ENCODE data around the gene PIWIL1.

The PIWIL1 gene

DNA sequence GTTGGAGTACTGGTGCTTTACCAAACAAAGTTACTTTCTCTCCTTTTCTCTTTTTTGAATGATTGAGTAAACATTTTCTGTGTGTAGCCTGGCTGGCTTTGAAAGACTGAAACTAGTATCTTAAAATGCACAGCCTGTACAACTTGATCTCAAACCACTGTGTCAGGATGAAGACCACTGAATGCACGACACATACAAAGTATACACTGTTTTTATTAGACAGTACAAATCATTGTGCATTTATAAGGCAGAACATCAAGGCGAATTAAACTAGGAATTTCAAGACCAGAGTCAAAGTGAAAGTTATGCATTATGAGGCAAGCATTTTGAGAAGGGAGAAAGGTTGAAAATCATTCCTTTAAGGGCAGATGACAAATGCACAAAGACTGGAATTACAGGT lies 59.0 kb downstream of the PIWIL1 start:
- DNase-seq (ENCODE audit: low read depth) = no peak
- no peak overlapping the region for H3K4me3 ChIP-seq (ENCODE audit: control insufficient read depth, low read depth, low read length)
- no peak for TF ChIP-seq CTCF (IDR thresholded peaks at IDR 0.05; ENCODE audit: control insufficient read depth, insufficient read depth, low read depth, low read length, missing control alignments)

GRCh38 chr12:130398100-130398848 lies 60.6 kb downstream of the PIWIL1 start:
- TF ChIP-seq CTCF (IDR thresholded peaks at IDR 0.05; ENCODE audit: control insufficient read depth, insufficient read depth, low read depth, low read length, missing control alignments) = no peak
- H3K4me3 ChIP-seq (ENCODE audit: control insufficient read depth, low read depth, low read length) = no peak overlapping the region
- no peak for DNase-seq (ENCODE audit: low read depth)

DNA sequence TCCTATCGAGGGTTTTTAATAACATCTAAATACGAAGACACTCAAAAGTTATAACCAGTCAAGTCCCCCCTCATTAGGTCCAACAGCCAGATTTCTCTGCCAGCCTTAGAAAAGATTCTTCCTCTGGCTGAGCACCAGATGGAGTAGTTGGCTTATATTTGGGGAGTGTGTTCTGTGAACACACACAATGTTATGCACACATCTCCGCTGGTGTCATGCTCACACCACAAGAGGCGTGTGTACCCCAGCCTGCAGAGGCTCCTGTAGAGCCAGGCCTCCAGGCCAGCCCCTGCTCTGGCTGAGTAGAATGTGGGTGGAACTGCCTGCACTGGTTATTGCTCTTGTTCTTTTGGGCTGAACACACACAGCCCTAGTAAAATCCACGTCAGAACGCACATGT lies 64.0 kb downstream of the PIWIL1 start:
- no peak for TF ChIP-seq CTCF (IDR thresholded peaks at IDR 0.05; ENCODE audit: control insufficient read depth, insufficient read depth, low read depth, low read length, missing control alignments)
- DNase-seq (ENCODE audit: low read depth) = no peak
- no peak overlapping the region for H3K4me3 ChIP-seq (ENCODE audit: control insufficient read depth, low read depth, low read length)

DNA sequence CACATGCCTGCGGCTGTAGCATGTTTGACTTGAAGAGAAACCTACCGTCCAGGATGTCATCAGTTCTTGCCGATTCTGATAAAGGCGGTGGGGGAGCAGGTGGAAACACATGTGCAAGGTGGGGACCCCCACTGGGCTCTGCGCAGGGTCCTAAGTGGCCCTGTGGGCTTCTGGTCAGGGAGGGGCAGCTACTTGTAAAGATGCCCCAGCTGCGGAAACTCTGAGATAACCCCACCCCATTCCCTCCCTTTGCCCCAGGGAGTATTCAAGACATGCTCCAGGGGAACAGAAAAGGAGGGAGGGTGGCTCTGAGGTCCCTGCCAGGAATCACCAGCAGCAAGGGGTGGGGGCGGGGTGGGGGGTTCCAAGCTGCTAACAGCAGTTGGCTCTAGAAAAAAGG lies 67.6 kb downstream of the PIWIL1 start:
- H3K4me3 ChIP-seq (ENCODE audit: control insufficient read depth, low read depth, low read length) = no peak overlapping the region
- TF ChIP-seq CTCF (IDR thresholded peaks at IDR 0.05; ENCODE audit: control insufficient read depth, insufficient read depth, low read depth, low read length, missing control alignments) = no peak
- DNase-seq (ENCODE audit: low read depth) = no peak

- H3K4me3 ChIP-seq (ENCODE audit: control insufficient read depth, low read depth, low read length) = no peak overlapping the region
- DNase-seq (ENCODE audit: low read depth) = no peak
- TF ChIP-seq CTCF (IDR thresholded peaks at IDR 0.05; ENCODE audit: control insufficient read depth, insufficient read depth, low read depth, low read length, missing control alignments) = no peak
Measured at GRCh38 chr12:130412384-130412783, 74.7 kb downstream of the PIWIL1 start.

GRCh38 chr12:130413909-130414308 lies 76.2 kb downstream of the PIWIL1 start:
- TF ChIP-seq CTCF (IDR thresholded peaks at IDR 0.05; ENCODE audit: control insufficient read depth, insufficient read depth, low read depth, low read length, missing control alignments) = no peak
- DNase-seq (ENCODE audit: low read depth) = no peak
- no peak overlapping the region for H3K4me3 ChIP-seq (ENCODE audit: control insufficient read depth, low read depth, low read length)
